HepG2 (cell line): Measurements from ENCODE around the gene TBC1D16. TPM values are rescaled to one million over a fixed set of nuclear protein-coding genes. Genes with fewer than 3 reads are reported as not detected.

Experiments used
- BHLHE40 ChIP-seq: IDR thresholded peaks from 2 replicates; pipeline ENCODE4 v1.6.1; 2011; ENCODE audit warnings: low read length, improper control_type of control experiment
- ELF4 ChIP-seq: sonication (generic); formaldehyde crosslinking; IDR thresholded peaks from 2 replicates; pipeline ENCODE4 v1.5.0; 2020; ENCODE audit warnings: missing genetic modification reagents, mild to moderate bottlenecking, moderate library complexity, borderline replicate concordance
- ISL2 ChIP-seq: sonication (generic); formaldehyde crosslinking; IDR thresholded peaks from 2 replicates; pipeline ENCODE4 v1.5.0; 2020; ENCODE audit warnings: missing genetic modification reagents
- JUNB ChIP-seq: sonication (generic); formaldehyde crosslinking; IDR thresholded peaks from 2 replicates; pipeline ENCODE4 v1.8.0; 2022; ENCODE audit warnings: missing genetic modification reagents, mild to moderate bottlenecking, borderline replicate concordance
- MYC ChIP-seq: sonication (generic); formaldehyde crosslinking; IDR thresholded peaks from 2 replicates; pipeline ENCODE4 v1.9.0; 2021; ENCODE audit warnings: missing genetic modification reagents, borderline replicate concordance
- PAXIP1 ChIP-seq: sonication (generic); formaldehyde crosslinking; conservative IDR thresholded peaks from 2 replicates; pipeline ENCODE4 v1.4.0; 2020; ENCODE audit warnings: mild to moderate bottlenecking, missing genetic modification reagents, moderate library complexity
- SRF ChIP-seq: IDR thresholded peaks from 2 replicates; pipeline ENCODE4 v1.6.1; 2011; ENCODE audit warnings: mild to moderate bottlenecking, low read depth, low read length, moderate library complexity
- ZNF563 ChIP-seq: sonication (generic); formaldehyde crosslinking; IDR thresholded peaks from 2 replicates; pipeline ENCODE4 v1.8.0; 2022; ENCODE audit warnings: mild to moderate bottlenecking, moderate library complexity, missing genetic modification reagents
- ZNF597 ChIP-seq: sonication (generic); formaldehyde crosslinking; IDR thresholded peaks from 2 replicates; pipeline ENCODE4 v1.5.0; 2020; ENCODE audit warnings: missing genetic modification reagents
- ZNF761 ChIP-seq: sonication (generic); formaldehyde crosslinking; conservative IDR thresholded peaks from 2 replicates; pipeline ENCODE4 v1.4.0; 2020; ENCODE audit warnings: mild to moderate bottlenecking, missing genetic modification reagents
- ZNF883 ChIP-seq: sonication (generic); formaldehyde crosslinking; IDR thresholded peaks from 2 replicates; pipeline ENCODE4 v1.5.1; 2020; ENCODE audit warnings: mild to moderate bottlenecking, missing genetic modification reagents; ENCODE audit errors: not compliant biosample characterization
- polyA plus RNA-seq, 8 experiments: library from polyadenylated mRNA; depleted of rRNA in 3 of 8; stranded (reverse) in 7 of 8; unstranded in 1 of 8; fragments of >200 nt; fragmentation: Illumina TruSeq in 4 of 8; extraction: Trizol in 4 of 8; gene quantifications; 2 replicates each; pipeline versions ENCODE4 v1.2.1 to v1.2.3, GENCODE V29; 2011 to 2016; ENCODE audit warnings: low read depth in 4 of 8, missing spikeins in 1 of 8, mixed read lengths in 1 of 8; ENCODE audit not compliant: insufficient read depth in 1 of 8
- total RNA-seq, 5 experiments: library from RNA; depleted of rRNA; stranded (reverse); fragments of >200 nt; fragmentation: Illumina TruSeq; extraction: Trizol; gene quantifications; 2 replicates each; pipeline ENCODE4 v1.2.3, GENCODE V29; 2016; ENCODE audit warnings: low read depth in 1 of 5
- TF ChIP-seq, protein P1 (sequence below): sonication (generic); formaldehyde crosslinking; IDR thresholded peaks from 2 replicates; pipeline ENCODE4 v1.8.0; 2022; ENCODE audit warnings: missing genetic modification reagents, mild to moderate bottlenecking, borderline replicate concordance
- TF ChIP-seq, protein P2 (sequence below): sonication (generic); formaldehyde crosslinking; IDR thresholded peaks from 2 replicates; pipeline ENCODE4 v1.9.0; 2021; ENCODE audit warnings: missing genetic modification reagents, borderline replicate concordance
- TF ChIP-seq, protein P3 (sequence below): sonication (generic); formaldehyde crosslinking; IDR thresholded peaks from 2 replicates; pipeline ENCODE4 v1.8.1; 2022; ENCODE audit warnings: mild to moderate bottlenecking, missing genetic modification reagents
- TF ChIP-seq, protein P4 (sequence below): sonication (generic); formaldehyde crosslinking; IDR thresholded peaks from 2 replicates; pipeline ENCODE4 v1.4.0; 2020; ENCODE audit warnings: mild to moderate bottlenecking, missing genetic modification reagents

TBC1D16 gene
- total and polyA plus RNA-seq, 2 of the 13 experiments (the other 11 are each of a cell fraction or from before 2014, with no cell fraction given): 14.9 to 24.9 TPM

DNA sequence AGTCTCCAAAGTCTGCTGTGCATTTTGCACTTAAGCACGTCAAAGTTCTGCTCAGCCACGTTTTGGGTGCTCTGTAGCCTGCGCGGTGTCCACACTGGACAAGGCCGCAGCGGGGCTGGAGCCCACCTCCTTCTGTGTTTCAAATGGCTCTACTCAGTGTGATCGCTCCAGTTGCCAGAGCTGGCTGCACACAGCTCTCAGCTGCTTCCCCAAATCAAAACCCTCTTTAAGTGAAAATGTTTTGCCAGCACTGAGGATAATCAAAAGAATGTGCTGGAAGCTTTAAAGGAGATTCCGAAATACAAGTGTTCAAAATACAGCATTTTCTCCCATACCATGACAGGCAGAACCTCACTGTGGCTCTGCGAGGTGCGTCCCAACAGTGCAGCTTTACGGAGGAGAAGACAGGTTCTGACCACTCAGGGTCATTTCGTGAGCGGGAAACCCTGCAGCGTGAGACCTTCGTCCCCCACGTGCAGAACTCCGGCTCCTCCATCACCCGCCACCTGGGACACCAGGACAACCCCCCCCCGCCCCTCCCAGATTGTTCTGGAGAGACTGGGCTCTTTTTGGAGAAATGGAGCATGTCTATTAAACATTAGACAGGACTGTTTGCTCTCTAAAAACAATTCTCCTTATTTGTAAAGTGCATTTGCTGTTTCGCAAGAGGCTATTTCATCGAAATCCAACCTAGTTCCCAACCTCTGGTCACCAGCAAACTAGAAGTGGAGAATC, 16.6 kb downstream of the TBC1D16 start (continued):
- TF ChIP-seq, protein P1, sequence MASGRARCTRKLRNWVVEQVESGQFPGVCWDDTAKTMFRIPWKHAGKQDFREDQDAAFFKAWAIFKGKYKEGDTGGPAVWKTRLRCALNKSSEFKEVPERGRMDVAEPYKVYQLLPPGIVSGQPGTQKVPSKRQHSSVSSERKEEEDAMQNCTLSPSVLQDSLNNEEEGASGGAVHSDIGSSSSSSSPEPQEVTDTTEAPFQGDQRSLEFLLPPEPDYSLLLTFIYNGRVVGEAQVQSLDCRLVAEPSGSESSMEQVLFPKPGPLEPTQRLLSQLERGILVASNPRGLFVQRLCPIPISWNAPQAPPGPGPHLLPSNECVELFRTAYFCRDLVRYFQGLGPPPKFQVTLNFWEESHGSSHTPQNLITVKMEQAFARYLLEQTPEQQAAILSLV (CRISPR knock-in tag): no peak; the same call in 1 of the 2 replicates
- peak; percentile 62; the same call in 1 of the 2 replicates for TF ChIP-seq ZNF761 (CRISPR knock-in tag)
- TF ChIP-seq, protein P2, sequence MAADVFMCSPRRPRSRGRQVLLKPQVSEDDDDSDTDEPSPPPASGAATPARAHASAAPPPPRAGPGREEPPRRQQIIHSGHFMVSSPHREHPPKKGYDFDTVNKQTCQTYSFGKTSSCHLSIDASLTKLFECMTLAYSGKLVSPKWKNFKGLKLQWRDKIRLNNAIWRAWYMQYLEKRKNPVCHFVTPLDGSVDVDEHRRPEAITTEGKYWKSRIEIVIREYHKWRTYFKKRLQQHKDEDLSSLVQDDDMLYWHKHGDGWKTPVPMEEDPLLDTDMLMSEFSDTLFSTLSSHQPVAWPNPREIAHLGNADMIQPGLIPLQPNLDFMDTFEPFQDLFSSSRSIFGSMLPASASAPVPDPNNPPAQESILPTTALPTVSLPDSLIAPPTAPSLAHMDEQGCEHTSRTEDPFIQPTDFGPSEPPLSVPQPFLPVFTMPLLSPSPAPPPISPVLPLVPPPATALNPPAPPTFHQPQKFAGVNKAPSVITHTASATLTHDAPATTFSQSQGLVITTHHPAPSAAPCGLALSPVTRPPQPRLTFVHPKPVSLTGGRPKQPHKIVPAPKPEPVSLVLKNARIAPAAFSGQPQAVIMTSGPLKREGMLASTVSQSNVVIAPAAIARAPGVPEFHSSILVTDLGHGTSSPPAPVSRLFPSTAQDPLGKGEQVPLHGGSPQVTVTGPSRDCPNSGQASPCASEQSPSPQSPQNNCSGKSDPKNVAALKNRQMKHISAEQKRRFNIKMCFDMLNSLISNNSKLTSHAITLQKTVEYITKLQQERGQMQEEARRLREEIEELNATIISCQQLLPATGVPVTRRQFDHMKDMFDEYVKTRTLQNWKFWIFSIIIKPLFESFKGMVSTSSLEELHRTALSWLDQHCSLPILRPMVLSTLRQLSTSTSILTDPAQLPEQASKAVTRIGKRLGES: no peak
- TF ChIP-seq, protein P3, sequence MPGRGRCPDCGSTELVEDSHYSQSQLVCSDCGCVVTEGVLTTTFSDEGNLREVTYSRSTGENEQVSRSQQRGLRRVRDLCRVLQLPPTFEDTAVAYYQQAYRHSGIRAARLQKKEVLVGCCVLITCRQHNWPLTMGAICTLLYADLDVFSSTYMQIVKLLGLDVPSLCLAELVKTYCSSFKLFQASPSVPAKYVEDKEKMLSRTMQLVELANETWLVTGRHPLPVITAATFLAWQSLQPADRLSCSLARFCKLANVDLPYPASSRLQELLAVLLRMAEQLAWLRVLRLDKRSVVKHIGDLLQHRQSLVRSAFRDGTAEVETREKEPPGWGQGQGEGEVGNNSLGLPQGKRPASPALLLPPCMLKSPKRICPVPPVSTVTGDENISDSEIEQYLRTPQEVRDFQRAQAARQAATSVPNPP: no peak
- TF ChIP-seq JUNB: no peak
- TF ChIP-seq SRF: peak; percentile 71
- no peak for TF ChIP-seq ZNF883 (CRISPR knock-in tag)
- TF ChIP-seq, protein P4, sequence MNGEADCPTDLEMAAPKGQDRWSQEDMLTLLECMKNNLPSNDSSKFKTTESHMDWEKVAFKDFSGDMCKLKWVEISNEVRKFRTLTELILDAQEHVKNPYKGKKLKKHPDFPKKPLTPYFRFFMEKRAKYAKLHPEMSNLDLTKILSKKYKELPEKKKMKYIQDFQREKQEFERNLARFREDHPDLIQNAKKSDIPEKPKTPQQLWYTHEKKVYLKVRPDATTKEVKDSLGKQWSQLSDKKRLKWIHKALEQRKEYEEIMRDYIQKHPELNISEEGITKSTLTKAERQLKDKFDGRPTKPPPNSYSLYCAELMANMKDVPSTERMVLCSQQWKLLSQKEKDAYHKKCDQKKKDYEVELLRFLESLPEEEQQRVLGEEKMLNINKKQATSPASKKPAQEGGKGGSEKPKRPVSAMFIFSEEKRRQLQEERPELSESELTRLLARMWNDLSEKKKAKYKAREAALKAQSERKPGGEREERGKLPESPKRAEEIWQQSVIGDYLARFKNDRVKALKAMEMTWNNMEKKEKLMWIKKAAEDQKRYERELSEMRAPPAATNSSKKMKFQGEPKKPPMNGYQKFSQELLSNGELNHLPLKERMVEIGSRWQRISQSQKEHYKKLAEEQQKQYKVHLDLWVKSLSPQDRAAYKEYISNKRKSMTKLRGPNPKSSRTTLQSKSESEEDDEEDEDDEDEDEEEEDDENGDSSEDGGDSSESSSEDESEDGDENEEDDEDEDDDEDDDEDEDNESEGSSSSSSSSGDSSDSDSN: peak; percentile 18; the same call in 1 of the 2 replicates
- peak; percentile 32 for TF ChIP-seq ISL2 (CRISPR knock-in tag)
- TF ChIP-seq MYC (CRISPR knock-in tag): peak; percentile 32; the same call in 1 of the 2 replicates
- TF ChIP-seq ZNF563 (CRISPR knock-in tag): 0 out of 2 replicates have a peak, but pooled peaks have one; percentile 57
- TF ChIP-seq ZNF597 (CRISPR knock-in tag): no peak
- peak; percentile 63 for TF ChIP-seq PAXIP1 (CRISPR knock-in tag)
- no peak for TF ChIP-seq BHLHE40
- no peak for TF ChIP-seq ELF4 (CRISPR knock-in tag)
